Peyer's patch (tissue), 4 donors: ENCODE measurements around the gene DOK5. TPM values are rescaled to one million over a fixed set of nuclear protein-coding genes. Genes with fewer than 3 reads are reported as not detected.

ENCODE experiments used
- DNase-seq, 3 donors: peaks; one replicate each; pipeline ENCODE4 v3.0.0-alpha.2; 2017 to 2019
- H3K27ac ChIP-seq, 4 donors: fragments of 200-600 bp; sonication (generic); one replicate each; pipeline ENCODE4 v1.5.1; 2016 to 2019
- H3K27me3 ChIP-seq, 2 donors: fragments of 200-600 bp; sonication (generic); one replicate each; pipeline ENCODE4 v1.5.1; 2019
- H3K36me3 ChIP-seq, 3 donors: fragments of 200-600 bp; sonication (generic); one replicate each; pipeline ENCODE4 v1.5.1; 2016 to 2019
- H3K4me1 ChIP-seq, 4 donors: fragments of 200-600 bp; sonication (generic); one replicate each; pipeline ENCODE4 v1.5.1; 2016 to 2019
- H3K4me3 ChIP-seq, 4 donors: fragments of 200-600 bp; sonication (generic); 1 replicate in 3 of 4; 2 replicates in 1 of 4; pipeline ENCODE4 v1.5.1; 2016 to 2019; ENCODE audit warnings: mild to moderate bottlenecking in 1 of 4
- H3K9me3 ChIP-seq, 4 donors: fragments of 200-600 bp; sonication (generic); one replicate each; pipeline ENCODE4 v1.5.1; 2016 to 2019; ENCODE audit warnings: mild to moderate bottlenecking in 1 of 4
- CTCF ChIP-seq, 6 experiments: fragments of 450-650 bp in 4 of 6; fragments of 200-600 bp in 2 of 6; sonication (generic) in 1 of 6; IDR thresholded peaks; one replicate each; pipeline ENCODE4 v1.5.1; 2017 to 2019; ENCODE audit warnings: antibody characterized with exemption in 6 of 6, mild to moderate bottlenecking in 3 of 6, moderate library complexity in 1 of 6
- POLR2A ChIP-seq, 2 donors: fragments of 450-650 bp; IDR thresholded peaks; one replicate each; pipeline ENCODE4 v1.5.1; 2017; ENCODE audit warnings: antibody characterized with exemption in 2 of 2, mild to moderate bottlenecking in 2 of 2, moderate library complexity in 2 of 2
- total RNA-seq, 4 donors: library from RNA; depleted of rRNA; stranded (reverse); fragments of >200 nt; gene quantifications; one replicate each; pipeline ENCODE4 v1.1.0, GENCODE V29; 2016

DOK5 gene
- total RNA-seq, 4 donors from 2014 or later, result 2.1 TPM; not detected in 3

DNA sequence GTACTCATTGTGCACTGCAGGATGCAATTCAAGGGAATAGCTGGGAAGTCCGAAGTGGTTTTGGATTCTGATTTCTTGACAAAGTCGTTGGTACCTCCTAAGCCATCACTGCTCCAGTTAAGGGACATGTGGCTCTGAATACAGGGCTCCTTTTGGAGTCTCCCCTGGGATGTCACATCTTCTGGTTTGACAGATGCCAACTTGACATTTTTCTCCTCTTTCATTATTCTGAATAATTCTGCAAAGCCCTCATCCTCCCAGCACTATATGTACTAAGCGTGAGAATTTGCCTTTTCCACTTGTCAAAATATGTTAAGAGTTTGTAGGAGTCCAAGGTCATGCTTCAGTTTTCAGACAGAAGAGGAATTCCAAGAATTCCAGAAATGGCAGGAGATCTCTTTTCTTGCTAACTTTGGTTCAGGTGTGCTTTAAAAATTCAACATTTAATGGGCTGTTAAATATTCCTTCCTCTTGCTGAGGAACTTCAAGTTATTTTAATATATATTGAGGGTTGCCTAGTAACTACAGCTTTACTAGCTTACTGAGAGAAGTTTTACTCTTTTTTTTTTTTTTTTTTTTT, 38.7 kb downstream of the DOK5 start:
- no peak overlapping the region for H3K27ac ChIP-seq
- H3K27me3 ChIP-seq, result no peaks in the 10 kb centered on the region
- no peak overlapping the region for H3K4me3 ChIP-seq
- H3K4me1 ChIP-seq, result no peaks in the 10 kb centered on the region
- H3K36me3 ChIP-seq, result no peaks in the 10 kb centered on the region
- no peak for DNase-seq
- H3K9me3 ChIP-seq, result peaks cover 0 to 5% (median 0%) of the 10 kb centered on the region in 4 donors
- TF ChIP-seq CTCF (IDR thresholded peaks at IDR 0.05) (no peak), POLR2A (IDR thresholded peaks at IDR 0.05) (no peak)

- TF ChIP-seq POLR2A (IDR thresholded peaks at IDR 0.05) (no peak), CTCF (IDR thresholded peaks at IDR 0.05) (no peak)
- no peak for DNase-seq
- H3K4me3 ChIP-seq, result no peak overlapping the region
- no peaks in the 10 kb centered on the region for H3K27me3 ChIP-seq
- H3K36me3 ChIP-seq, result no peaks in the 10 kb centered on the region
- H3K9me3 ChIP-seq, result peaks cover 0 to 5% (median 0%) of the 10 kb centered on the region in 4 donors
- H3K27ac ChIP-seq, result no peak overlapping the region
- no peaks in the 10 kb centered on the region for H3K4me1 ChIP-seq
These were observed 40.6 kb downstream of the DOK5 start for GRCh38 chr20:54515793-54516628.

DNA sequence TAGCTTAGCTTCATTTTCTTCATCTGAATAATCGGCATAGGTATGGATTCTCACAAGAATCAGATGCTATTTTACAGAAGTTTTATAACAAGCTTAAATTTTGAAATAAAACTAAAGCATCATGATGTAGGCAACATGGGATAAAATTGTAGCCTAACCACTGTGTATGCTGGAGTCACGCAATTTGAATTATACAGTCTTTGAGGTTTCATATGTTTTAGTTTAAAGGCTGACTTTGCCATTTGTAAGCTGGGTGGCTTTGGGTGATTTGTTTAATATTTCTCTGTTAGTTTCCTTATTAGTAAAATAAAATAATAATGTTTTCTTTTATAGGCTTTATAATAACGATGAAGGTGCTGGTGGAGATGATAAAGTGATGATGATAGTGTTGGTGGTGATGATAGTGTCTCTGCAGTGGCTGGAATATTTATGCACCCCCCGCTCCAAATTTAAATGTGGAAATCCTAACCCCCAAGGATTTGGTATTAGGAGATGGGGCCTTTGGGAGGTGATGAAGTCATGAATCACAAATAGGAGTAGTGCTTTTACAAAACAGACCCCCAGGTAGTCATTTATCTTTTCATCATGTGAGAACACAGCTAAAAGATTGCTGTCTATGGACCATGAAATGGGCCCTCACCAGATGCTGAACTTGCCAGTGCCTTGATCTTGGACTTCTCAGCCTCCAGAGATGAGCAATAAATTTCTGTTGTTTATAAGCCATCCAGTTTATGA, 42.0 kb downstream of the DOK5 start:
- H3K9me3 ChIP-seq, result peaks cover 0 to 5% (median 0%) of the 10 kb centered on the region in 4 donors
- no peaks in the 10 kb centered on the region for H3K27me3 ChIP-seq
- H3K36me3 ChIP-seq, result no peaks in the 10 kb centered on the region
- no peak overlapping the region for H3K27ac ChIP-seq
- TF ChIP-seq CTCF (IDR thresholded peaks at IDR 0.05) (no peak), POLR2A (IDR thresholded peaks at IDR 0.05) (no peak)
- H3K4me3 ChIP-seq, result no peak overlapping the region
- H3K4me1 ChIP-seq, result no peaks in the 10 kb centered on the region
- DNase-seq, result no peak

- no peak for DNase-seq
- Histone ChIP-seq H3K36me3 (no peaks in the 10 kb centered on the region), H3K4me1 (no peaks in the 10 kb centered on the region), H3K4me3 (no peak overlapping the region), H3K9me3 (no peaks in the 10 kb centered on the region), H3K27me3 (no peaks in the 10 kb centered on the region), H3K27ac (no peak overlapping the region)
- TF ChIP-seq POLR2A (IDR thresholded peaks at IDR 0.05) (no peak), CTCF (IDR thresholded peaks at IDR 0.05) (no peak)
These were observed 49.5 kb downstream of the DOK5 start for GRCh38 chr20:54524849-54525248.

DNA sequence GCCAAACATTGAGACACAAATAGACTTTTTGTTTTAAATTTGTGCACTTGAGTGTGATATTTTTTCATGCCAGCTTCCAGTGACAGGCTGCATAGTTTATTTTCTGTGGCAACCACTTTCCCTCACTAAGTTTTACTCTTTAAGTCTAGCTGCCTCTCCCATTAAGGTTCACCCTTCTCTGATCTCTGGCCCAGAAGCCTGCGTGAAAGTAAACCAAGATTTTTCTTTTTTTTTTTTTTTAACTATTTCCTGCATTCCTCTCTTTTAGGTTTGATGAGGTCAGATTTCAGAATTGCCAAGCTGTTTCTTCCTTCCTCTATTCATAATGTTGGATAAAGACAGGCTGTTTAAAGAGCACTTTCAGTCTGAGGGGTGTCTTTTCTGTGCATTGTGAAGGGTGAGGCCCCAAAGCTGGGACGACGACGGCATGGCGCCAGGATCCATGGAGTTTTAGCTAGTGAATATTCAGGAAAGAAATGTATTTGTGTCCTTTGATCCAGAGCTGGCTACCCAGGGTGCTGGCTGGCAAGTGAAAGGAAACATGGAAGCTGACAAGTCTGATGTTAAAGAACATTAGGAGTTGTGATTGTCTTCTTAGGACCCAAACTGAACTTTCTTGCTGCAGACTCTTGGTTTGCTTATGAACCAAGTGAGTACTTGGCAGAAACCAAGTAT, 50.7 kb downstream of the DOK5 start:
- TF ChIP-seq POLR2A (IDR thresholded peaks at IDR 0.05) (no peak), CTCF (IDR thresholded peaks at IDR 0.05) (no peak)
- H3K27ac ChIP-seq, result no peak overlapping the region
- no peaks in the 10 kb centered on the region for H3K36me3 ChIP-seq
- H3K27me3 ChIP-seq, result no peaks in the 10 kb centered on the region
- H3K4me3 ChIP-seq, result no peak overlapping the region
- H3K4me1 ChIP-seq, result no peaks in the 10 kb centered on the region
- no peak for DNase-seq
- H3K9me3 ChIP-seq, result no peaks in the 10 kb centered on the region
